ENCODE data around the gene TBX10. TPM values are rescaled to one million over a fixed set of nuclear protein-coding genes. Genes with fewer than 3 reads are reported as not detected.

Gene TBX10
- total RNA-seq, 1 donor from 2014 or later = not detected

GRCh38 chr11:67649634-67650510 lies 10.3 kb upstream of the TBX10 start:
- H3K4me1 ChIP-seq = no peaks in the 10 kb centered on the region
- H3K36me3 ChIP-seq = no peaks in the 10 kb centered on the region
- H3K4me3 ChIP-seq = peak overlapping the region; percentile 56
- TF ChIP-seq CTCF (IDR thresholded peaks at IDR 0.05) = no peak
- no peaks in the 10 kb centered on the region for H3K9me3 ChIP-seq
- DNase-seq (no peak), ATAC-seq (peak in 1 of 2 donors; percentile 15)
- peak overlapping the region; percentile 57 for H3K27ac ChIP-seq
- peaks cover 21% of the 10 kb centered on the region for H3K27me3 ChIP-seq (ENCODE audit: low read depth)
- intact Hi-C loops (cut with DNase I) = no loop called here

- TF ChIP-seq CTCF (IDR thresholded peaks at IDR 0.05) = no peak
- ATAC-seq = no peak
- no peaks in the 10 kb centered on the region for H3K9me3 ChIP-seq
- no peak for DNase-seq
- H3K27ac ChIP-seq = no peak overlapping the region
- no peaks in the 10 kb centered on the region for H3K4me1 ChIP-seq
- H3K27me3 ChIP-seq (ENCODE audit: low read depth) = peaks cover 21% of the 10 kb centered on the region
- intact Hi-C loops (cut with DNase I) = no loop called here
- H3K36me3 ChIP-seq = no peaks in the 10 kb centered on the region
- no peak overlapping the region for H3K4me3 ChIP-seq
Measured at GRCh38 chr11:67648796-67649613, 9.4 kb upstream of the TBX10 start.

- no peak for TF ChIP-seq CTCF (IDR thresholded peaks at IDR 0.05)
- no peak overlapping the region for H3K27ac ChIP-seq
- intact Hi-C loops (cut with DNase I) = no loop called here
- peak; percentile 35 to 50 for ATAC-seq
- DNase-seq = no peak
- peaks cover 21% of the 10 kb centered on the region for H3K27me3 ChIP-seq (ENCODE audit: low read depth)
- no peaks in the 10 kb centered on the region for H3K4me1 ChIP-seq
- no peaks in the 10 kb centered on the region for H3K9me3 ChIP-seq
- H3K4me3 ChIP-seq = no peak overlapping the region
- H3K36me3 ChIP-seq = no peaks in the 10 kb centered on the region
Measured at GRCh38 chr11:67648140-67648795, 8.7 kb upstream of the TBX10 start.

GRCh38 chr11:67647471-67647870 lies 7.9 kb upstream of the TBX10 start:
- DNase-seq = no peak
- H3K4me1 ChIP-seq = no peaks in the 10 kb centered on the region
- ATAC-seq = no peak

More at GRCh38 chr11:67647471-67647870, 7.9 kb upstream of the TBX10 start:
- Histone ChIP-seq H3K4me3 (no peak overlapping the region), H3K9me3 (no peaks in the 10 kb centered on the region), H3K27ac (no peak overlapping the region), H3K36me3 (no peaks in the 10 kb centered on the region), H3K27me3 (ENCODE audit: low read depth) (peaks cover 21% of the 10 kb centered on the region)
- intact Hi-C loops (cut with DNase I) = no loop called here
- TF ChIP-seq CTCF (IDR thresholded peaks at IDR 0.05) = no peak

Data from lower lobe of right lung (tissue), 2 donors.